ENCODE results near the gene CIZ1.

DNA sequence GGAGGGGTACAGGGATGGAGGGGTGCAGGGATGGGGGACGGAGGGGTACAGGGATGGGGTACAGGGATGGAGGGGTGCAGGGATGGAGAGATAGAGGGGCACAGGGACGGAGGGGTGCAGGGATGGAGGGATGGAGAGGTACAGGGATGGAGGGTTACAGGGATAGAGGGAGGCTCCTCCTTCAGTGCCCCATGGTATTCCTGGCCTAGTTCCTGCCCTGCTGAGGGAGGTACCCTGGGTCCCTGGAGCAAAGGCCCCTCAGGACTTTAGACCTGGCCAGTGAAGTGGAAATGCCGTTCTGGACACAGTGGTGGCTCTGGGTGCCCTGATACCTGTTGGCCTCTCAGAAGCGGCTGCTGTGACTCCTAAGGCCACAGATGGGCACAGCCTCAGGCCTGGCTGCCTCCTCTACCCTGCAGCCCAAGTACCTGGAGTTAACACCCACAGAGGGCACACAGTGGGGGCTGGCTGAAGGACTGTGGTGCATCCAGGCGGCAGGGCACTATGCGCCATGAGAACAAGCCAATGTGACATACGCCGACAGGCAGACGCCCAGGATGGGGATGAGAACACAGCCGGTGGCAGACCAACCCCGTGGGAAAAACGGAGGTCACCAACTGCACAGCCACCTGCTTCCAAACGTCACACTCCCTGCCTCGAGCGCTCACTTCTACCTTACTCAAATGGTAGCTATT, 72.3 kb downstream of the CIZ1 start:
- TF ChIP-seq, protein P1, sequence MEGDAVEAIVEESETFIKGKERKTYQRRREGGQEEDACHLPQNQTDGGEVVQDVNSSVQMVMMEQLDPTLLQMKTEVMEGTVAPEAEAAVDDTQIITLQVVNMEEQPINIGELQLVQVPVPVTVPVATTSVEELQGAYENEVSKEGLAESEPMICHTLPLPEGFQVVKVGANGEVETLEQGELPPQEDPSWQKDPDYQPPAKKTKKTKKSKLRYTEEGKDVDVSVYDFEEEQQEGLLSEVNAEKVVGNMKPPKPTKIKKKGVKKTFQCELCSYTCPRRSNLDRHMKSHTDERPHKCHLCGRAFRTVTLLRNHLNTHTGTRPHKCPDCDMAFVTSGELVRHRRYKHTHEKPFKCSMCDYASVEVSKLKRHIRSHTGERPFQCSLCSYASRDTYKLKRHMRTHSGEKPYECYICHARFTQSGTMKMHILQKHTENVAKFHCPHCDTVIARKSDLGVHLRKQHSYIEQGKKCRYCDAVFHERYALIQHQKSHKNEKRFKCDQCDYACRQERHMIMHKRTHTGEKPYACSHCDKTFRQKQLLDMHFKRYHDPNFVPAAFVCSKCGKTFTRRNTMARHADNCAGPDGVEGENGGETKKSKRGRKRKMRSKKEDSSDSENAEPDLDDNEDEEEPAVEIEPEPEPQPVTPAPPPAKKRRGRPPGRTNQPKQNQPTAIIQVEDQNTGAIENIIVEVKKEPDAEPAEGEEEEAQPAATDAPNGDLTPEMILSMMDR (conservative IDR thresholded peaks at IDR 0.05; ENCODE audit: low read length): no peak
- TF ChIP-seq EZH2phosphoT487 (IDR thresholded peaks at IDR 0.05; ENCODE audit: borderline replicate concordance): no peak
